Right lobe of liver (tissue), 6 donors: ENCODE data around the gene NUDC. TPM values are rescaled to one million over a fixed set of nuclear protein-coding genes. Genes with fewer than 3 reads are reported as not detected.
"Not testable (repeated sequence)": the region's sequence is repeated elsewhere in the genome, so short reads cannot be mapped to it uniquely, and the experiment has no call there.

Experiments
- ATAC-seq, 4 donors: fragments of 200-7000 bp; cut with Tn5 transposase; one replicate each; pipeline ENCODE4 v1.9.1; 2020; ENCODE audit warnings: mild to moderate bottlenecking in 4 of 4, moderate library complexity in 4 of 4
- DNase-seq, 3 donors: peaks; one replicate each; pipeline ENCODE4 v3.0.0-alpha.2; 2020
- H3K27ac ChIP-seq, 3 donors: fragments of 200-600 bp; one replicate each; pipeline ENCODE4 v1.8.0; 2022
- H3K27me3 ChIP-seq, 2 donors: fragments of 200-600 bp; one replicate each; pipeline ENCODE4 v1.8.0; 2022
- H3K36me3 ChIP-seq, 4 donors: fragments of 200-600 bp; sonication (generic) in 1 of 4; one replicate each; pipeline versions ENCODE4 v1.5.1 to v1.8.0; 2017 to 2022; ENCODE audit warnings: control low read depth in 1 of 4
- H3K4me1 ChIP-seq, 4 donors: fragments of 200-600 bp; sonication (generic) in 1 of 4; one replicate each; pipeline versions ENCODE4 v1.5.1 to v1.8.0; 2017 to 2022; ENCODE audit warnings: control low read depth in 1 of 4
- H3K4me3 ChIP-seq, 3 donors: fragments of 200-600 bp; one replicate each; pipeline ENCODE4 v1.8.0; 2022
- H3K9me3 ChIP-seq, 4 donors: fragments of 200-600 bp; sonication (generic) in 1 of 4; one replicate each; pipeline versions ENCODE4 v1.5.1 to v1.8.0; 2017 to 2022; ENCODE audit warnings: control low read depth in 1 of 4
- CTCF ChIP-seq, 4 donors: fragments of 200-600 bp in 3 of 4; fragments of 450-650 bp in 1 of 4; IDR thresholded peaks; one replicate each; pipeline versions ENCODE4 v1.5.1 to v1.8.0; 2016 to 2022; ENCODE audit warnings: antibody characterized with exemption in 4 of 4, mild to moderate bottlenecking in 2 of 4
- POLR2A ChIP-seq: fragments of 450-650 bp; IDR thresholded peaks from one replicate; pipeline ENCODE4 v1.6.1; 2017; ENCODE audit warnings: antibody characterized with exemption, mild to moderate bottlenecking
- WGBS: methylation state at CpG from one replicate; pipeline ENCODE4 v1.1.6; 2018; ENCODE audit warnings: low coverage, low lambda C conversion rate; ENCODE audit not compliant: insufficient coverage; ENCODE audit errors: missing lambda C conversion rate; 5-methylcytosine and 5-hydroxymethylcytosine counted together
- intact Hi-C, 2 donors: fragments of 100-400 bp; cut with DNase I; formaldehyde crosslinking; loops; one replicate each; pipeline versions ENCODE4 v1.11.2 to v1.14.1; 2022
- long read RNA-seq: library from polyadenylated mRNA; unstranded; transcript quantifications from one replicate; pipeline ENCODE4 v2.0.0, GENCODE V29; 2019
- total RNA-seq, 6 experiments: library from RNA; depleted of rRNA in 2 of 6; stranded (reverse); fragments of >200 nt in 2 of 6; fragmentation: NEBNext Ultra II Directional in 3 of 6; extraction: Animal tissue kit (Norgen Biotek cat#: 25700) in 3 of 6; gene quantifications; one replicate each; pipeline versions ENCODE4 v1.1.0 to v1.2.4, GENCODE V29; 2016 to 2023
- donor health status: DM: no; HTN: yes; CAD: no.
- donor health status: DM: no; HTN: no; CAD: no.
- donor health status: DM: no; HTN: no; CAD: no.
- donor health status: DM: no; HTN: yes; CAD: no.
- donor health status: DM: no; HTN: yes; CAD: no.

NUDC gene
- 10 to 100 TPM; 40.9 to 60.8 (median 48.4) TPM for total RNA-seq
- long read RNA-seq, transcript NUDC-201 (9 exons, 1,800 nt), result major isoform, 56 of 113 reads
- long read RNA-seq, transcript NUDC-204 (2 exons, 607 nt), result minor isoform, 30 of 113 reads
- long read RNA-seq, partial matches to known transcripts, result 15 of 113 reads
- long read RNA-seq, other reads (novel, unspliced or antisense), result 12 of 113 reads

DNA sequence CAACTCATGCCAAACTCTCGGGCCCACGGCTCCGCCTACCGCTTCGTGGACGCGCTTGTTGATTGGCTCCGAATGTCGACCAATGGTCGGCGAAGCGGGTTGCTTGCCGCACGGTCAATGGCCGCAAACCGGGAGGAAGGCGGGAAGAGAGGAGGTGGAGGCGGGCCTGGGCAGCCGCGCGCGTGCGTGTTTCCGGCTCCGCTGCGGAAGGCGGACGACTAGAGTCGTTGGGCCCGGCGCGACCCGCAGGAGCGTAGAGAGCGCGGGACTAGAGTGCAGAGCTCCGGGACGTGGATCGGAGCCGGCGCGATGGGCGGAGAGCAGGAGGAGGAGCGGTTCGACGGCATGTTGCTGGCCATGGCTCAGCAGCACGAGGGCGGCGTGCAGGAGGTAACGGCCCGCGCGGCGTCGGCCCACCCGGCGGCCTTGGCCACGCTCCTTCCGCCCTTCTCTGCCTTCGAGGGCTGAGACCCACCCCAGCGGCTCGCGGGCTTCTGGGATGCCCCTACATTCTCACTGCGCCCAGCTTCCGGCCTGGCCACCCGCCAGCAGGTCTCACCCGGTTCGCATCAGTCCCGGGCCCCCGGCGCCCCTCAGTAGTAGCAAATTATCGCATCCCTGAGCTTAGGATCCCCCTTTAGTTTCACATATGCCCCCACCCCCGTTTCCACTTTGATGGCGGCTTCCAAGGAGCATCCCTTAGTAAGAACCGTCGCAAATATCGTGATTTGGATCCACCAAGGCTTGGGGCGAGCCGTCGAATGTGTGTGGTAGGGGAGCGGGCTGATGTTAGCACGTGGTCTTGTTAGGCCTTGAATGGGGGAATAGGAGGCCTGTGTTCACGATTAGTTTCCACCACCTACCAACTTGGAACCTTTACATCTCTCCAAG lies at the start of gene NUDC:
Gene NUDC (plus strand): TSS at position 204 of the 891 bp plus-strand sequence. CDS start 106 bp downstream, at position 310.
- Histone ChIP-seq H3K4me3 (peak within 1 kb of the TSS; percentile 87 to 99 (median 94)), H3K36me3 (peaks cover 0 to 33% (median 15%) of the 10 kb centered on the region in 4 donors), H3K4me1 (peaks cover 0 to 22% (median 5%) of the 10 kb centered on the region in 4 donors), H3K27ac (peak within 1 kb of the TSS; percentile 94), H3K9me3 (no peaks in the 10 kb centered on the region), H3K27me3 (no peaks in the 10 kb centered on the region)
- TF ChIP-seq CTCF (IDR thresholded peaks at IDR 0.05), result no peak
- TF ChIP-seq POLR2A, result peak; percentile 92
- ATAC-seq (peak; percentile 96 to 99 (median 98)), DNase-seq (peak; percentile 98 to 99 (median 99))
- intact Hi-C loops, result no loop called here
- 1% methylated on average over 30 of the region's 83 CpGs for WGBS

DNA sequence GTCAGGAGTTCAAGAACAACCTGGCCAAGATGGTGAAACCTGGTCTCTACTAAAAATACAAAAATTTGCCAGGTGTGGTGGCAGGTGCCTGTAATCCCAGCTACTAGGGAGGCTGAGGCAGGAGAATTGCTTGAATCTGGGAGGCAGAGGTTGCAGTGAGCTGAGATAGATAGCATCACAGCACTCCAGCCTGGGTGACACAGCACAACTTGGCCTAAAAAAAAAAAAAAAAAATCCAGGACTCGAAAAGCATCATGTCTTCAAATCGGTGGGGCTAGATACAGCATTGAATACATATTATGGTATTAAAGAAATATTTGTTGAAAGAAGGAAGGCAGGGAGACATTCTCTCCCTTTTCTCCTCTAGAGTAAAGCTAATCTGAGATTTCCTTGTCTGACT lies 48.4 kb upstream of the NUDC start:
- not testable (repeated sequence) for DNase-seq, H3K4me3 ChIP-seq, H3K27ac ChIP-seq, ATAC-seq, H3K27me3 ChIP-seq, H3K9me3 ChIP-seq, H3K4me1 ChIP-seq, H3K36me3 ChIP-seq
- WGBS, result 73% methylated on average over 2 of the region's 2 CpGs
- intact Hi-C loops, result loop anchor here (10.0 kb wide), 2 partner anchors 58 to 268 kb away; no protein-coding TSS in a partner anchor

- H3K36me3 ChIP-seq, result peaks cover 0 to 22% (median 4%) of the 10 kb centered on the region in 4 donors
- TF ChIP-seq POLR2A, result no peak
- WGBS, result 85% methylated on average over 2 of the region's 4 CpGs
- DNase-seq (no peak), ATAC-seq (no peak)
- H3K27me3 ChIP-seq, result no peaks in the 10 kb centered on the region
- intact Hi-C loops, result loop anchor here (10.0 kb wide), 2 partner anchors 60 to 270 kb away; no protein-coding TSS in a partner anchor
- peaks cover 0 to 7% (median 0%) of the 10 kb centered on the region in 4 donors for H3K4me1 ChIP-seq
- H3K4me3 ChIP-seq, result no peak overlapping the region
- H3K9me3 ChIP-seq, result no peaks in the 10 kb centered on the region
- H3K27ac ChIP-seq, result no peak overlapping the region
Observed at GRCh38 chr1:26874896-26875295, 46.6 kb upstream of the NUDC start.

DNA sequence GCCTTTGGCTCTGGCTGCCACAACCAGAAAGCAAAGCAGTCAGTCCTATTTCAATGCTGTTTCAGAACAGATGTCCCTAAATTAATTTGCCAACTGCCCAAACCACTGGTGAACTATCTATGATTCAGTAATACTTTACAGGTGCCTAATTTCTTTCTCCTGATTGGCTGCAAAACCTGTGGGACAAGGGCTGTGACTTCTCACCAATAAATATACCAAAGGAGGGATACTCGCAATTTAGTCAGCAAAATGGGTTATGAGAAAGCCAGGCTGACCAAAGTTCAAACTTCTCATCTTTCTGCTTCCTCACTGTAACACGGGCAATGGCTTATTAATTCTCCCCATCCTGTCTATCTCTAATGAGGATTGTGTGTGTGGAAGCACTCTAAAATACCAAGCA lies 44.2 kb upstream of the NUDC start:
- ATAC-seq (no peak), DNase-seq (no peak)
- Histone ChIP-seq H3K4me1 (peaks cover 0 to 7% (median 0%) of the 10 kb centered on the region in 4 donors), H3K27me3 (no peaks in the 10 kb centered on the region), H3K9me3 (no peaks in the 10 kb centered on the region), H3K36me3 (peaks cover 0 to 45% (median 12%) of the 10 kb centered on the region in 4 donors), H3K27ac (peak overlapping the region in 1 of 3 donors; percentile 10), H3K4me3 (no peak overlapping the region)
- WGBS, result 15% methylated on average over 2 of the region's 2 CpGs
- intact Hi-C loops, result loop anchor here (10.0 kb wide), 2 partner anchors 63 to 273 kb away; no protein-coding TSS in a partner anchor
- no peak for TF ChIP-seq CTCF (IDR thresholded peaks at IDR 0.05)

- TF ChIP-seq POLR2A (no peak), CTCF (IDR thresholded peaks at IDR 0.05) (no peak)
- ATAC-seq (no peak), DNase-seq (no peak)
- 92% methylated on average over 4 of the region's 4 CpGs for WGBS
- peaks cover 0 to 7% (median 0%) of the 10 kb centered on the region in 4 donors for H3K4me1 ChIP-seq
- intact Hi-C loops, result loop anchor here (10.0 kb wide), 2 partner anchors 65 to 275 kb away; no protein-coding TSS in a partner anchor
- H3K36me3 ChIP-seq, result peaks cover 0 to 70% (median 23%) of the 10 kb centered on the region in 4 donors
- H3K4me3 ChIP-seq, result no peak overlapping the region
- no peaks in the 10 kb centered on the region for H3K27me3 ChIP-seq
- H3K27ac ChIP-seq, result no peak overlapping the region
- no peaks in the 10 kb centered on the region for H3K9me3 ChIP-seq
Observed at GRCh38 chr1:26879793-26880192, 41.8 kb upstream of the NUDC start.

GRCh38 chr1:26881611-26882010 lies 39.9 kb upstream of the NUDC start:
- H3K27me3 ChIP-seq, H3K27ac ChIP-seq, H3K4me1 ChIP-seq, H3K9me3 ChIP-seq, DNase-seq, H3K4me3 ChIP-seq, intact Hi-C loops: not testable (repeated sequence)
- H3K36me3 ChIP-seq, result peaks cover 0 to 84% (median 32%) of the 10 kb centered on the region in 4 donors
- 60% methylated on average over 1 of the region's 6 CpGs for WGBS
- peak in 2 of 4 donors; percentile 49 to 61 for ATAC-seq
